ENCODE results near the gene NBPF20.

DNA sequence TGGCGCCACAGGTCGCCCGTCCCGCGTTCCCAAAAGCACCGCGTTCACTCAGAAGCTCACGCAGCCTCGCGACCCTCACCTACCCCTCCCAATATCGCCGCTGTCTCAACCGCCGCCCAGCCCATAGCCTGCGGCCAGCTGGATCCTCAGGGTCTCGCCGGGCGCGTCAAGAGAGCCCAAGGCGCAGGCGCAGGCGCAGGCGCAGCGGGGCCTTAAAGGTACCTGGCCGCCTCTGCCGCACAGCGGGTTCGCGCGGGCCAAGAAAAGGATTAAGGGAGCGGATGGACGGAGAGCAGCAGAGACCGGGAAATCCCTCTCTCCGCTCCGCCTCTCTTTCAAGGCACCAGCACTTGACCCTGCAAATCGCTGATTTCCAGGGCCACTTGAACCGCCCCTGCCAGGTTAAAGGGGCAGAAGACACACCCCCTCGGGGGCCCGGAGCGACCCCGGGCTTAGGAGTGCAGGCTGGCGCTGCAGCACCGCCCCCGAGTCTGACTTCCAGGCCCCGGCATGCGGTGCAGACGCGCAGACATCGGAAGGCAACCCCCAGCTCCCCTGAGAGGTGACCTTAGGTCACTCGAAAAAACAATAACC, at the start of gene NBPF20:
- TF ChIP-seq, protein P1, sequence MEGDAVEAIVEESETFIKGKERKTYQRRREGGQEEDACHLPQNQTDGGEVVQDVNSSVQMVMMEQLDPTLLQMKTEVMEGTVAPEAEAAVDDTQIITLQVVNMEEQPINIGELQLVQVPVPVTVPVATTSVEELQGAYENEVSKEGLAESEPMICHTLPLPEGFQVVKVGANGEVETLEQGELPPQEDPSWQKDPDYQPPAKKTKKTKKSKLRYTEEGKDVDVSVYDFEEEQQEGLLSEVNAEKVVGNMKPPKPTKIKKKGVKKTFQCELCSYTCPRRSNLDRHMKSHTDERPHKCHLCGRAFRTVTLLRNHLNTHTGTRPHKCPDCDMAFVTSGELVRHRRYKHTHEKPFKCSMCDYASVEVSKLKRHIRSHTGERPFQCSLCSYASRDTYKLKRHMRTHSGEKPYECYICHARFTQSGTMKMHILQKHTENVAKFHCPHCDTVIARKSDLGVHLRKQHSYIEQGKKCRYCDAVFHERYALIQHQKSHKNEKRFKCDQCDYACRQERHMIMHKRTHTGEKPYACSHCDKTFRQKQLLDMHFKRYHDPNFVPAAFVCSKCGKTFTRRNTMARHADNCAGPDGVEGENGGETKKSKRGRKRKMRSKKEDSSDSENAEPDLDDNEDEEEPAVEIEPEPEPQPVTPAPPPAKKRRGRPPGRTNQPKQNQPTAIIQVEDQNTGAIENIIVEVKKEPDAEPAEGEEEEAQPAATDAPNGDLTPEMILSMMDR (IDR thresholded peaks at IDR 0.05) = no peak
- no peak for TF ChIP-seq POLR2A (IDR thresholded peaks at IDR 0.05)
